ENCODE data around the gene USP47. TPM values are rescaled to one million over a fixed set of nuclear protein-coding genes. Genes with fewer than 3 reads are reported as not detected.

Gene USP47
- total and polyA plus RNA-seq, 7 donors = 10.6 to 105 (median 84.9) TPM

DNA sequence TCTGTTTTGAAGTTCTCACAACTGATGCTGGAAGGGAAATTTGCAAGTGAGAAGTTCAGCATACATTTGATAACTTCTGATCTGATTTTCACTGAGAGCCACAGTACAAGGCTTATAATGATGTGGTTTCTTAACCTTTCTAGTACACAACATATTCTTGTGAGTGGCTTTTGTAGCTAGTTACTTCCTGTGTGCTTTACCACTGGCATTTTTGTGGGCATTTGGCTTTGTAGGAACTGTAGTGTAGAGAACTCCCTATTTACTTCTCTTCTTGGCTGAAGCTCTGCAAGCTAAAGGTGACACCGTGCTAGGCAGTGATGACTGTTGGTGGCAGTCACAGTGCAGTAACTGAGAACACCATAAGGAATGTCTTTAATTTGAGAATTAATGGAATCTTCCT lies 14.9 kb downstream of the USP47 start:
- Histone ChIP-seq H3K4me1 (peaks cover 0 to 78% (median 52%) of the 10 kb centered on the region in 4 donors), H3K27me3 (no peaks in the 10 kb centered on the region), H3K36me3 (no peaks in the 10 kb centered on the region), H3K9me3 (no peaks in the 10 kb centered on the region), H3K27ac (peak overlapping the region in 1 of 4 donors; percentile 8), H3K4me3 (no peak overlapping the region)
- DNase-seq = no peak
- intact Hi-C loops (cut with DNase I) = no loop called here
- 52 to 61% methylated on average over 1 of the region's 1 CpG for WGBS, 2 donors
- TF ChIP-seq, protein P1, sequence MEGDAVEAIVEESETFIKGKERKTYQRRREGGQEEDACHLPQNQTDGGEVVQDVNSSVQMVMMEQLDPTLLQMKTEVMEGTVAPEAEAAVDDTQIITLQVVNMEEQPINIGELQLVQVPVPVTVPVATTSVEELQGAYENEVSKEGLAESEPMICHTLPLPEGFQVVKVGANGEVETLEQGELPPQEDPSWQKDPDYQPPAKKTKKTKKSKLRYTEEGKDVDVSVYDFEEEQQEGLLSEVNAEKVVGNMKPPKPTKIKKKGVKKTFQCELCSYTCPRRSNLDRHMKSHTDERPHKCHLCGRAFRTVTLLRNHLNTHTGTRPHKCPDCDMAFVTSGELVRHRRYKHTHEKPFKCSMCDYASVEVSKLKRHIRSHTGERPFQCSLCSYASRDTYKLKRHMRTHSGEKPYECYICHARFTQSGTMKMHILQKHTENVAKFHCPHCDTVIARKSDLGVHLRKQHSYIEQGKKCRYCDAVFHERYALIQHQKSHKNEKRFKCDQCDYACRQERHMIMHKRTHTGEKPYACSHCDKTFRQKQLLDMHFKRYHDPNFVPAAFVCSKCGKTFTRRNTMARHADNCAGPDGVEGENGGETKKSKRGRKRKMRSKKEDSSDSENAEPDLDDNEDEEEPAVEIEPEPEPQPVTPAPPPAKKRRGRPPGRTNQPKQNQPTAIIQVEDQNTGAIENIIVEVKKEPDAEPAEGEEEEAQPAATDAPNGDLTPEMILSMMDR (IDR thresholded peaks at IDR 0.05) = no peak
- no peak for TF ChIP-seq EP300 (IDR thresholded peaks at IDR 0.05)
- no peak for TF ChIP-seq POLR2A (IDR thresholded peaks at IDR 0.05)
- no peak for TF ChIP-seq POLR2AphosphoS5 (IDR thresholded peaks at IDR 0.05)

DNA sequence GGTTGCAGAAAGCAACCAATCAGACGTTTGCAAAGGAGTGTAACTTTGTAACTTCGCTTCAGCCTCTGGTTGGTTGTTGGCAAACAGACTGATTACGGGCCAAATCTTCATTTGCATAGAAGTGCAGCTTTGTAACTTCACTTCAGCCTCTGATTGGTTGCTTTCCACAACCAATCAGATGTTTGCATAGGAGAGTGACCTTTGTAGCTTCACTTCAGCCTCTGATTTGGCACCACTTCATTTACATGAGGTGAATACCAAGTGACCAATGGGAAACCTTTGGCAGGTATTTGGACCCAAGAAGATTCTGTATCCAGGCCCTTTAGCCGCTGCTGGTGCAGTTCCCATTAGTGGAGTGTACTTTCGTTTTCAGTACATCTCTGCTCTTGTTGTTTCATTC lies 16.0 kb downstream of the USP47 start:
- H3K4me1 ChIP-seq = peaks cover 0 to 76% (median 44%) of the 10 kb centered on the region in 4 donors
- no peak overlapping the region for H3K4me3 ChIP-seq
- intact Hi-C loops (cut with DNase I) = no loop called here
- no peaks in the 10 kb centered on the region for H3K27me3 ChIP-seq
- no peak for DNase-seq
- no peaks in the 10 kb centered on the region for H3K36me3 ChIP-seq
- 87 to 90% methylated on average over 5 of the region's 5 CpGs for WGBS, 2 donors
- H3K27ac ChIP-seq = peak overlapping the region in 2 of 4 donors; percentile 2 to 41
- TF ChIP-seq POLR2AphosphoS5 (IDR thresholded peaks at IDR 0.05) = no peak
- no peak for TF ChIP-seq POLR2A (IDR thresholded peaks at IDR 0.05)
- no peak for TF ChIP-seq EP300 (IDR thresholded peaks at IDR 0.05)
- TF ChIP-seq, protein P1 (IDR thresholded peaks at IDR 0.05) = no peak
- no peaks in the 10 kb centered on the region for H3K9me3 ChIP-seq

DNA sequence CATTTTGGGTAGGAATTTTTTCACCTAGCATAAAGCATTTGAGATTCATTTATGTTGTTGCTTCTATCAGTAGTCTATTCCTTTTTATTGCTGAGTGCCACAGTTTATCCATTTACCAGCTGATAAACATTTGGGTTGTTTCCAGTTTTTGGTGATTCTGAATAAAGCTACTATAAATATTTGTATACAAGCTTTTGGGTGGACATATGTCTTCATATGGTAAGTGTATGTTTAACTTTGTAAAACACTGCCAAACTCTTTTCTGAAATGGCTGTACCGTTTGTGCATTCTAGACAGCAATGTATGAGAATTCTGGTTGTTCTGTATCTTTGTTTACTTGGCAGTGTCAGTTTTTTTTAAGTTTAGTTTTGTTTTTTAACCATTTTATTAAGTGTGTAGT lies 16.9 kb downstream of the USP47 start:
- TF ChIP-seq POLR2AphosphoS5 (IDR thresholded peaks at IDR 0.05) (no peak), POLR2A (IDR thresholded peaks at IDR 0.05) (no peak), EP300 (IDR thresholded peaks at IDR 0.05) (no peak)
- TF ChIP-seq, protein P1 (IDR thresholded peaks at IDR 0.05) = no peak
- no peak for DNase-seq
- H3K4me3 ChIP-seq = no peak overlapping the region
- WGBS, 2 donors = 42 to 74% methylated on average over 1 of the region's 1 CpG
- peak overlapping the region in 2 of 4 donors; percentile 6 to 9 for H3K27ac ChIP-seq
- peaks cover 0 to 67% (median 37%) of the 10 kb centered on the region in 4 donors for H3K4me1 ChIP-seq
- H3K9me3 ChIP-seq = no peaks in the 10 kb centered on the region
- no peaks in the 10 kb centered on the region for H3K27me3 ChIP-seq
- no peaks in the 10 kb centered on the region for H3K36me3 ChIP-seq
- intact Hi-C loops (cut with DNase I) = no loop called here

DNA sequence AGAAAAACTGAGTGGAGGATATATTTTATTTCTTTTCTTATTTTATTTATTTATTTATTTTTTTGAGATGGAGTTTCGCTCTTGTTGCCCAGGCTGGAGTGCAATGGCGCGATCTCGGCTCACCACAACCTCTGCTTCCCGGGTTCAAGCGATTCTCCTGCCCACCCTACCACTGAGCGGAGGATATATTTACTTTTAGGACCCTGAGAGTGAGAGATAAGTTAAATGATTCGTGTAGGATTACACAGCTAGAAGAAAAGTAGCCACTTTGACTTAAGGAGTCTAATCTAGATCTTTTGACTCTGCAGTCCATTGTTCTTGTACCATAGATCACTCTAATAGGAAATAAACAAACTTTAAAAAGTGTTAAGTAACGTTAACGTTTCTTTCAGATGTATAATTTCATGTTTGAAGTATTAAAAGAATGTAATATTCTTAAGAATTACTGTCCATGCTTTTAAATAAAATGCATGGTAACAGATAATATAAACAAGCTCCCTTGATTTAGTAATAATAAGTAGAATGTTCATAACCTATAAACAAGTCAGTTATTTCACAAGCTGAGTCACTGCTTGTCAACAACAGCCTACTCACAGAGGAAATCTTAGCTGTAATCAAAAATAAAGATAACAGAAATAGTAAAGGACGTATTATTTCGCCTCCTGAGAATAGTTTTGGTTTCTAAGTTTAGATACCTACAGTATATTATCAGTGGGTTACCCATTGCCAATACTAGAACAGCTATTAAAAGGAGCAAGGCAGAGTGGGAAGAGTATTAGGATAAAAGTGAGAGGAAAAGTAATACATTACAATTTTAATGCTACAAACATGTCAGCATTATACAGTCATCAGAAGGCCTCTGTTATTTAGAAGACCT lies 18.6 kb downstream of the USP47 start:
- DNase-seq = no peak
- Histone ChIP-seq H3K4me1 (peaks cover 0 to 67% (median 38%) of the 10 kb centered on the region in 4 donors), H3K9me3 (no peaks in the 10 kb centered on the region), H3K36me3 (no peaks in the 10 kb centered on the region), H3K27me3 (no peaks in the 10 kb centered on the region), H3K4me3 (no peak overlapping the region), H3K27ac (peak overlapping the region in 2 of 4 donors; percentile 37 to 61)
- TF ChIP-seq POLR2A (IDR thresholded peaks at IDR 0.05) = no peak
- TF ChIP-seq, protein P1 (IDR thresholded peaks at IDR 0.05) = no peak
- TF ChIP-seq POLR2AphosphoS5 (IDR thresholded peaks at IDR 0.05) = no peak
- TF ChIP-seq EP300 (IDR thresholded peaks at IDR 0.05) = no peak
- 84 to 85% methylated on average over 12 of the region's 12 CpGs for WGBS, 2 donors
- intact Hi-C loops (cut with DNase I) = no loop called here
